Osteoblast (primary cell): ENCODE data around the gene DHRS1. TPM values are rescaled to one million over a fixed set of nuclear protein-coding genes. Genes with fewer than 3 reads are reported as not detected.
A peak's percentile ranks its signal among the peaks of the same experiment; 100 is the strongest.
"Not testable (repeated sequence)": the region's sequence is repeated elsewhere in the genome, so short reads cannot be mapped to it uniquely, and the experiment has no call there.

Experiments used
- DNase-seq: peaks from one replicate; pipeline ENCODE4 v3.0.0; 2011; ENCODE audit warnings: low spot score, mixed read lengths; ENCODE audit not compliant: insufficient read length; ENCODE audit errors: missing footprints
- H2AFZ ChIP-seq: 2 replicates; pipeline ENCODE4 v1.6.0; 2011; ENCODE audit warnings: mild to moderate bottlenecking, low read length
- H3K27ac ChIP-seq: 2 replicates; pipeline ENCODE4 v1.5.1; 2011; ENCODE audit warnings: mild to moderate bottlenecking, low read depth, low read length, moderate library complexity
- H3K27me3 ChIP-seq: 2 replicates; pipeline ENCODE4 v1.6.0; 2012; ENCODE audit warnings: mild to moderate bottlenecking, control low read depth, inconsistent platforms, low read length, moderate library complexity; ENCODE audit not compliant: insufficient read depth
- H3K36me3 ChIP-seq: 2 replicates; pipeline ENCODE4 v1.5.1; 2011; ENCODE audit warnings: mild to moderate bottlenecking, low read length, control low read depth, moderate library complexity; ENCODE audit not compliant: insufficient read depth
- H3K4me1 ChIP-seq: 2 replicates; pipeline ENCODE4 v1.5.1; 2011; ENCODE audit warnings: mild to moderate bottlenecking, low read length, control low read depth, moderate library complexity; ENCODE audit not compliant: insufficient read depth
- H3K4me2 ChIP-seq: 2 replicates; pipeline ENCODE4 v1.6.0; 2011; ENCODE audit warnings: mild to moderate bottlenecking, low read length; ENCODE audit not compliant: insufficient read depth
- H3K4me3 ChIP-seq: fragments of 200-600 bp; sonication (generic); 3 replicates; pipeline ENCODE4 v1.5.1; 2012; ENCODE audit warnings: mild to moderate bottlenecking, low read length, inconsistent platforms; ENCODE audit not compliant: insufficient read depth
- H3K79me2 ChIP-seq: 2 replicates; pipeline ENCODE4 v1.6.0; 2012; ENCODE audit warnings: mild to moderate bottlenecking, low read length, control low read depth, inconsistent platforms; ENCODE audit not compliant: insufficient read depth
- H3K9me3 ChIP-seq: 2 replicates; pipeline ENCODE4 v1.5.1; 2011; ENCODE audit warnings: low read depth, low read length, control low read depth
- H4K20me1 ChIP-seq: 2 replicates; pipeline ENCODE4 v1.6.0; 2012; ENCODE audit warnings: mild to moderate bottlenecking, low read length, control low read depth; ENCODE audit not compliant: insufficient read depth
- CTCF ChIP-seq: IDR thresholded peaks from 2 replicates; pipeline ENCODE4 v1.5.1; 2011; ENCODE audit warnings: mild to moderate bottlenecking, low read depth, low read length, moderate library complexity; ENCODE audit errors: extremely low read depth
- total RNA-seq: library from RNA; depleted of rRNA; stranded (reverse); fragments of >200 nt; gene quantifications from 2 replicates; pipeline ENCODE4 v1.2.3, GENCODE V29; 2012

The DHRS1 gene
- total RNA-seq, 1 donor = 9.8 TPM

- no peaks in the 10 kb centered on the region for H4K20me1 ChIP-seq
- H3K27ac ChIP-seq = no peak overlapping the region
- H3K79me2 ChIP-seq = peaks cover 4% of the 10 kb centered on the region
- H3K36me3 ChIP-seq = no peaks in the 10 kb centered on the region
- H3K4me2 ChIP-seq = no peak overlapping the region
- H2AFZ ChIP-seq = no peak overlapping the region
- no peak for DNase-seq
- H3K27me3 ChIP-seq = no peaks in the 10 kb centered on the region
- no peak for TF ChIP-seq CTCF
- no peaks in the 10 kb centered on the region for H3K9me3 ChIP-seq
- no peak overlapping the region for H3K4me3 ChIP-seq
- H3K4me1 ChIP-seq = peaks cover 22% of the 10 kb centered on the region
Observed at GRCh38 chr14:24330973-24331674, 31.5 kb upstream of the DHRS1 start.

DNA sequence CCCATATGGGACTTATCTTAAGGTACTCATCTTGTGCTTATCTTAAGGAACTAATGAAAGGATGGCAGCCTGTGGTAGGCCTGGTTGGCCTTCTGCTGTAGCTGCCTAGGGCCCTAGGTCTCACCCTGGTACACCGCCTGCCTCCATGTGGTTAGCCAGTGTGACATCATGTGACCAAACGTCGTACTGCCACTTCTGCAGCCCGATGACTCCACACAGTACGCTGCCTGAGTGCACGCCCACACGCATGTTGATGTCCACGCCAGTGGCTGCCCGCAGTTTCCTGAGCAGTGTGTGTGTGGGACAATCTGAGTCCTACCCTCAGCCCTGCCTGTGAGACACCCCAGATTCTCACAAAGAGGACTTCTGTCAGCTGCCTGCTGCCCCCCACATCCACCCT is 30.2 kb upstream of the DHRS1 start:
- no peak for TF ChIP-seq CTCF
- Histone ChIP-seq H3K36me3 (peaks cover 5% of the 10 kb centered on the region), H3K4me2 (no peak overlapping the region), H3K9me3 (no peaks in the 10 kb centered on the region), H3K79me2 (no peaks in the 10 kb centered on the region), H2AFZ (no peak overlapping the region), H3K27ac (no peak overlapping the region), H3K27me3 (no peaks in the 10 kb centered on the region), H3K4me1 (peaks cover 11% of the 10 kb centered on the region), H4K20me1 (no peaks in the 10 kb centered on the region), H3K4me3 (no peak overlapping the region)
- DNase-seq = no peak

GRCh38 chr14:24329073-24329663 is 29.6 kb upstream of the DHRS1 start:
- no peaks in the 10 kb centered on the region for H3K27me3 ChIP-seq
- peak; percentile 66 for DNase-seq
- no peaks in the 10 kb centered on the region for H3K9me3 ChIP-seq
- H4K20me1 ChIP-seq = no peaks in the 10 kb centered on the region
- no peaks in the 10 kb centered on the region for H3K79me2 ChIP-seq
- peaks cover 5% of the 10 kb centered on the region for H3K36me3 ChIP-seq
- no peak for TF ChIP-seq CTCF
- peaks cover 11% of the 10 kb centered on the region for H3K4me1 ChIP-seq
- no peak overlapping the region for H3K4me2 ChIP-seq
- H3K27ac ChIP-seq = no peak overlapping the region
- H2AFZ ChIP-seq = no peak overlapping the region
- H3K4me3 ChIP-seq = no peak overlapping the region

GRCh38 chr14:24327914-24328313 is 28.3 kb upstream of the DHRS1 start:
- not testable (repeated sequence) for H3K79me2 ChIP-seq, H3K36me3 ChIP-seq, H3K9me3 ChIP-seq, H3K4me3 ChIP-seq, H3K27ac ChIP-seq, H3K27me3 ChIP-seq, H3K4me2 ChIP-seq, H4K20me1 ChIP-seq, DNase-seq, H3K4me1 ChIP-seq, H2AFZ ChIP-seq
- TF ChIP-seq CTCF = peak; percentile 42
